HG02798 (cell line): Measurements from ENCODE around the gene ZNF138.
A peak's percentile ranks its signal among the peaks of the same experiment; 100 is the strongest.
"Not testable (repeated sequence)": the region's sequence is repeated elsewhere in the genome, so short reads cannot be mapped to it uniquely, and the experiment has no call there.

Experiments
- ATAC-seq: cut with Tn5 transposase; IDR thresholded peaks from one replicate; pipeline ENCODE4 v1.9.1; 2021; ENCODE audit warnings: mild to moderate bottlenecking; ENCODE audit not compliant: unreplicated experiment, poor library complexity

The ZNF138 gene

GRCh38 chr7:64794171-64794844, at the start of gene ZNF138:
TSS of gene ZNF138 (plus strand) at chr7:64794428. CDS start at chr7:64794569, 141 bp downstream.
- ATAC-seq = peak; percentile 100

DNA sequence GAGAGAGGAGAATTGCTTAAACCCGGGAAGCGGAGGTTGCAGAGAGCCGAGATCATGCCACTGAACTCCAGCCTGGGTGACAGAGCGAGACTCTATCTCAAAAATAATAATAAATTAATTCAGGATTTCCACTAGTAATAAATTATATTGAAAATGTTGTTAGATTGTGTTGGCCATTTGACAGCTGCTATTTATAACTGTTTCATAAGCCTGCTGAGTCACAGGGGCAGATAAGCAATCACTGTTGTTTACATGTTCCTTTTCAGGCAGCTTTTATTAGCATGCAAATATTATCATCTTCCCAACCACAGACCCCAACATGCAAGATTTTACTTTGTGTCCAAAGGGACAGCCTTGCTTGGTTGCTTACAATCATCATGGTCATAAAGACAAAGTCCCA, 49.5 kb upstream of the ZNF138 start:
- ATAC-seq = no peak

GRCh38 chr7:64747802-64748201, 46.4 kb upstream of the ZNF138 start:
- no peak for ATAC-seq

DNA sequence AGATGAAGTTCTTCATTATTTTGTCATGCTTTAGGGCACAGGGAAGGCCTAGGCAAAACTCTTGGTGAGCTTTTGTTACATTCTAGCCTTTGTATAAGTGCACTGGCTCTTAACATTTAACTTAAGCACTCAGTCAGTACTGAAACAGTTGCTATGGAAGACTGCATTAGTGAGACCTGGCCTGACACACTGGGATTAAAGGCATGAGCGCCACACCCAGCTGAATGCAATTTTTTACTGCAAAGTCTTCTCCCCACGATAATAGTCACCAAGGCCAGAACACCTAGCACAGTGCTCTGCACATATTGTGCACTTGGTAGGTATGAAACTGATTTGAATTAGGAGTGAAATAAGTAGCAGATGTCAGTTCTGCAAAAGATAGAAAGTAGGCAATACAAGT, 41.2 kb upstream of the ZNF138 start:
- no peak for ATAC-seq

DNA sequence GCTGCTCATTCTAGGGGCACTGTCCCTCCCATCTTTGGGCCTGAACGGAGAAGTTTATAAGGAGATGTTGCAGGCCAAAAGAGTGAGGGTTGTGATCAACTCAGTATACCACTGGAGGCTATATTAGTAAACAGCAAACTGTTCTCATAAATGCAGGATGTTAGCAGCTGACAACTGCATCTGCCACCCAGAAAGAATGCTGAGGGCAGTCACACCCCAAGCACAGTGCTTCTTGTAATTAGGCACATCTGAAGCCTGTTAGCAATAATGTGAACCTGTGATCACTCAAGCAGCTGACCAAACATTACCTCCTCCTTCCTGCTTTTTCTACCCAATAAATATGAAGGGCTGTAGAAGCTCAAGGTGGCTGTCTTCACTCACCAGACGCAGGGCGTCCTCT, 38.4 kb upstream of the ZNF138 start:
- no peak for ATAC-seq

DNA sequence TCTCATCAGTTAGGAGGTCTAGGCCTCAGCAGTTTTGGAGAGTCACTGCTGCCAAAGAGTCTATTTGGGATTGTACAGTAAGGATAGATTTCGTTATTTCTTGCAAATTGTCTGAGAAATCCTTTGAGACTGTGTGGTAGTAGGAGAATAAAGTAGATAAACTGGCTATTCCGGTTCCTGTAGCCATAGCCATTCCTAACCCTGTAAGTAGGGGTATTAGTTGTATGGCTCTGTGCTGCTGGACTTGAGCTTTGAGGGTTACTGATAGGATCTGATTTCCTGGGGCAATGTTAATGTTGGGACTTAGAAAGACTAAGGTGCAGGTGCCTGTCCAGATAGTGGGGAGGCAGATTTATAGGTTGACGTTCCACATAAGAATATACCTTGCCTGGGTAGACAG, 36.1 kb upstream of the ZNF138 start:
- no peak for ATAC-seq

DNA sequence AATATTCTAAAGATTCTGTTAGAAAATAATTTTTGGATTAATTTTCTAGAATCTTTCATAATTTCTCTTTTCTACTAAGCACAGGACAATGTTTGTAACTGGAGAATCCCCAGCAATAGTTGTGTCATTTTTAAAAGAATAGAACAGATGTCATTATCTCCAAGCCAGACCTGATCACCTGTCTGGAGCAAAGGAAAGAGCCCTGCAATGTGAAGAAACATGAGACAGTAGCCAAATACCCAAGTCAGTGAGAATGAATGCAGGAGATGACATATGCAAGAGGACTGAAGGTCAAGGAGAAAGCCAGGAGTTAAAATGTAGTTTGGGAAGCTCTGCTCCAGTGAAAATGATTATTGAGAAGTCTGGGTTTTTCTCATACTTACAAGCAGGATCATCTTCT, 25.4 kb upstream of the ZNF138 start:
- ATAC-seq = no peak

- no peak for ATAC-seq
Observed at GRCh38 chr7:64774204-64774842, 19.9 kb upstream of the ZNF138 start.

DNA sequence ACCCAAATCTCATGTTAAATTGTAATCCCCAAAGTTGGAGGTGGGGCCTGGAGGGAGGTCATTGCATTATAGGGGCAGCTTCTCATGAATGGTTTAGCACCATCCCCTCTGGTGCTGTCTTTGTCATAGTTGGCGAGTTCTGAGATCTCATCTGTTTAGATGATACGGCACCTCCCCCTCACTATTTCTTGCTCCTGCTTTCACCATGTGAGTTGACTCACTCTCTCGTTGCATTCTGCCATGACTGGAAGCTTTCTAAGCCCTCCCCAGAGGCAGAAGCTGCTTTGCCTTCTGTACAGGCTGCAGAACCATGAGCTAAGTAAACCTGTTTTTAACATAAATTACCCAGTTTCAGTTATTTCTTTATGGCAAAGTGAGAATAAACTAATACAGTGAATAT, 18.9 kb upstream of the ZNF138 start:
- no peak for ATAC-seq

DNA sequence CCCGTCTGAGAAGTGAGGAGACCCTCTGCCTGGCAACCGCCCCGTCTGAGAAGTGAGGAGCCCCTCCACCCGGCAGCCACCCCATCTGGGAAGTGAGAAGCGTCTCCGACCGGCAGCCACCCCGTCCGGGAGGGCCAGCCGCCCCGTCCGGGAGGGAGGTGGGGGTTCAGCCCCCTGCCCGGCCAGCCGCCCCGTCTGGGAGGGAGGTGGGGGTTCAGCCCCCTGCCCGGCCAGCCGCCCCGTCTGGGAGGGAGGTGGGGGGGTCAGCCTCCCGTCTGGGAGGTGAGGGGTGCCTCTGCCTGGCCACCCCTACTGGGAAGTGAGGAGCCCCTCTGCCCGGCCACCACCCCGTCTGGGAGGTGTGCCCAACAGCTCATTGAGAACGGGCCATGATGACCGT, 9.4 kb upstream of the ZNF138 start:
- not testable (repeated sequence) for ATAC-seq

GRCh38 chr7:64787295-64787694, 6.9 kb upstream of the ZNF138 start:
- ATAC-seq = no peak

GRCh38 chr7:64789241-64789640, 5.0 kb upstream of the ZNF138 start:
- not testable (repeated sequence) for ATAC-seq

GRCh38 chr7:64793106-64793755, 997 bp upstream of the ZNF138 start:
- no peak for ATAC-seq

DNA sequence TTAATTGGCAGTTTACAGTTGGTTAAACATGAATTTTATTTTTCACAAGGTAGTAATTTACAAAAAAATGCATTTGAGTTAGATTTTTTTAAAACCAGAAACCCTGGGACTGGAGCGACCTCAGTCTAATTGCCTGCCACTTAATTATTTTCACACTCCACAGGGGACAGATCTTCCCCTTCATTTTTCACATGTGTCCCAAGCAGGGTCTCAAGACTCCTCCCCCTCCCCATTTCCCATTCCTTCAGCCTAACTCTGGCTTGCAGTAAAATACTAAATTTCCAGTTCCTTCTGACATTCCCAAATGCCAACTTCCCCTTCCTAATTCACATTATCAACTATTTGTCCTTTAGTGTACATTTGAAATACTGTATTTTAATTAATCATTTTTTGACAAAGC, 948 bp downstream of the ZNF138 start:
- no peak for ATAC-seq

- ATAC-seq = not testable (repeated sequence)
Observed at GRCh38 chr7:64799169-64799568, 4.9 kb downstream of the ZNF138 start.

DNA sequence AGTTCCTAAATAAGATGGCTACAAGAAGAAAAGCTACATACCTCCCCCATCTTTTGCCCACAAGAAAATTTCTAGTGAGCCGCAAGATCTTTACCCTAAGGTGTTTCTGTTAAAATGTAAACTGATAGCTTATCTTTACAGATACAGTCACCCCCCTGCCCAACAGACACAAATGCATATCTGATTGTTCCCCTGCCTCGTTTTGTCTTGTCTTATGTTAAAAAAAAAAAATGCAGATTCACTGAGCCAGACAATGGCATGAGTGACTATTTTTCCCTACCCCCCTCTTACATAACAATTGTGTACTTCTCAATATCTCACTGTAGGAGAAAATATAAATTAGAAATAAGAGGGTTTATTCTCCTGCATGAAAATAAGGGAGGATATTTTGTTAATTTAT, 8.5 kb downstream of the ZNF138 start:
- no peak for ATAC-seq

- no peak for ATAC-seq
Observed at GRCh38 chr7:64807731-64808365, 13.6 kb downstream of the ZNF138 start.

DNA sequence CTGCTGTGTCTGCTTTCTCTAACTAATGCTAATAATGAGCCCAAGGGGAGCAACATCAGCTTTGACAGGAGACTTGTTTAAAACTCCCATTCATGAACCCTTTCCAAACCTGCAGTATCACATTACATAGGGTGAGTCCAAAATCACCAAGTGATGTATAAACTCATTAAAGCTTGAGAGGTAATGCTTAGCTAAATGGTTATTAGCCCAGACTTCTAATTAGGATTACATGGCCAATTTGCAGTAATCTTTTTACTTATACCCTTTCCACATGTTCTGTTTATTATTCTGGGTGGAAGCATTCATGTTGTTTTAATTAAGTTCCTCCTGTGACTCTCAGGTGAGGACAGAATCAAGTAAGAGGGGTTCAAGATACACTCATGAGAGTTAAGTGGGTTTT, 17.5 kb downstream of the ZNF138 start:
- ATAC-seq = no peak

DNA sequence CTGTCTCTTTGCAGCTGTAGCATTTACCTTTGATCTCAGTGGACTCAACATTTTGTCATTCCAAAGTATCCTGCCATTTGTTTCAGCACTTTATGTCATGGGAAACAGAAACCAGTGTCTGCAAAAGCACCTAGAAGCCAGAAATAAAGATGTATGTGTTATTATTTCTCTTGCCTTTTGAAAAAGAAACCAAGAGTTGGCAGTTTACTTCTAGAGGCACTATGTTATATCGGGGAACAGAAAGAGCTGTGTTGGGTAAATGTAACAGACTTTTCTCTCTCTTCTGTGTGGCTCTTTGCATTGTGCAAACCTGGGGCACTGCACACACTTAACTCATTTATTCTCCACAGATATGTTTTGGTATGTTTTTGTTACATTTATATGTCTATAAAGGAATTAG, 36.7 kb downstream of the ZNF138 start:
- ATAC-seq = no peak

- no peak for ATAC-seq
Observed at GRCh38 chr7:64832136-64832535, 37.9 kb downstream of the ZNF138 start.

DNA sequence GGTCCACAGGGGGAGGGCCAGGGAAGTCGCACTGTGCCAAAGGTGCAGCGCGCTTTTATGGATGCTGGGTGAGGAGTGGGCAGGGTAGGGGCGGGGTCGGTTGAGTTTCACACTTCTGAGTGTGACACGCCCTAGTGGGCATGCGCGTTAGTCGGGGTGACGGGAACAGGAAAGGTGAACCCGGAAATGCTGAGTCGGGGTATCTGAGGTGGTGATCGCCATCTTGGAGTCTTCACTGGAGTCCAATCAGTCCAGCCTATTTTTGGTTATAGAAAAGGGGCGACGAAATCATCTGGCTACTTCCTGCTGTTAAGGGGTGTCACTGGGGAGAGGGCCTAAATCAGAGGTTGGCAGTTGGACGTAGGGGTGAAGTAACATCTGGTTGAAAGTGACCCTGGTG, 40.8 kb downstream of the ZNF138 start:
- ATAC-seq = no peak
